Measurements from ENCODE around the gene CAMKK1.

CAMKK1 gene

GRCh38 chr17:3925684-3926485 is 33.0 kb upstream of the CAMKK1 start:
- H3K9ac ChIP-seq (ENCODE audit: low read length): no peak overlapping the region
- H3K36me3 ChIP-seq (ENCODE audit: control insufficient read depth, low read depth, low read length): no peaks in the 10 kb centered on the region

GRCh38 chr17:3924512-3925350 is 31.9 kb upstream of the CAMKK1 start:
- H3K4me1 ChIP-seq (ENCODE audit: control insufficient read depth, low read depth, low read length): no peaks in the 10 kb centered on the region
- no peak overlapping the region for H3K9ac ChIP-seq (ENCODE audit: low read length)
- H3K36me3 ChIP-seq (ENCODE audit: control insufficient read depth, low read depth, low read length): no peaks in the 10 kb centered on the region
- no peaks in the 10 kb centered on the region for H3K9me3 ChIP-seq (ENCODE audit: control insufficient read depth, low read depth, low read length)
- H3K27ac ChIP-seq (ENCODE audit: low read length): no peak overlapping the region
- no peak overlapping the region for H3K4me3 ChIP-seq (ENCODE audit: low read length)
- H3K27me3 ChIP-seq (ENCODE audit: control insufficient read depth, insufficient read depth, low read length): no peaks in the 10 kb centered on the region

More at GRCh38 chr17:3925684-3926485, 33.0 kb upstream of the CAMKK1 start:
- no peak overlapping the region for H3K27ac ChIP-seq (ENCODE audit: low read length)
- H3K27me3 ChIP-seq (ENCODE audit: control insufficient read depth, insufficient read depth, low read length): no peaks in the 10 kb centered on the region
- no peaks in the 10 kb centered on the region for H3K4me1 ChIP-seq (ENCODE audit: control insufficient read depth, low read depth, low read length)
- no peaks in the 10 kb centered on the region for H3K9me3 ChIP-seq (ENCODE audit: control insufficient read depth, low read depth, low read length)
- H3K4me3 ChIP-seq (ENCODE audit: low read length): no peak overlapping the region

GRCh38 chr17:3923466-3924190 is 30.8 kb upstream of the CAMKK1 start:
- no peak overlapping the region for H3K27ac ChIP-seq (ENCODE audit: low read length)
- H3K4me3 ChIP-seq (ENCODE audit: low read length): no peak overlapping the region
- H3K36me3 ChIP-seq (ENCODE audit: control insufficient read depth, low read depth, low read length): no peaks in the 10 kb centered on the region
- H3K9ac ChIP-seq (ENCODE audit: low read length): no peak overlapping the region
- no peaks in the 10 kb centered on the region for H3K9me3 ChIP-seq (ENCODE audit: control insufficient read depth, low read depth, low read length)
- no peaks in the 10 kb centered on the region for H3K27me3 ChIP-seq (ENCODE audit: control insufficient read depth, insufficient read depth, low read length)
- H3K4me1 ChIP-seq (ENCODE audit: control insufficient read depth, low read depth, low read length): no peaks in the 10 kb centered on the region

GRCh38 chr17:3922765-3923164 is 29.9 kb upstream of the CAMKK1 start:
- no peak overlapping the region for H3K4me3 ChIP-seq (ENCODE audit: low read length)
- H3K4me1 ChIP-seq (ENCODE audit: control insufficient read depth, low read depth, low read length): no peaks in the 10 kb centered on the region
- H3K27ac ChIP-seq (ENCODE audit: low read length): no peak overlapping the region
- H3K9ac ChIP-seq (ENCODE audit: low read length): no peak overlapping the region
- H3K9me3 ChIP-seq (ENCODE audit: control insufficient read depth, low read depth, low read length): no peaks in the 10 kb centered on the region
- no peaks in the 10 kb centered on the region for H3K36me3 ChIP-seq (ENCODE audit: control insufficient read depth, low read depth, low read length)
- no peaks in the 10 kb centered on the region for H3K27me3 ChIP-seq (ENCODE audit: control insufficient read depth, insufficient read depth, low read length)

- no peak overlapping the region for H3K4me3 ChIP-seq (ENCODE audit: low read length)
- H3K36me3 ChIP-seq (ENCODE audit: control insufficient read depth, low read depth, low read length): no peaks in the 10 kb centered on the region
- H3K27ac ChIP-seq (ENCODE audit: low read length): no peak overlapping the region
- no peaks in the 10 kb centered on the region for H3K4me1 ChIP-seq (ENCODE audit: control insufficient read depth, low read depth, low read length)
- no peaks in the 10 kb centered on the region for H3K9me3 ChIP-seq (ENCODE audit: control insufficient read depth, low read depth, low read length)
- H3K9ac ChIP-seq (ENCODE audit: low read length): no peak overlapping the region
- H3K27me3 ChIP-seq (ENCODE audit: control insufficient read depth, insufficient read depth, low read length): no peaks in the 10 kb centered on the region
Observed at GRCh38 chr17:3921502-3922319, 28.9 kb upstream of the CAMKK1 start.

- H3K36me3 ChIP-seq (ENCODE audit: control insufficient read depth, low read depth, low read length): no peaks in the 10 kb centered on the region
- no peaks in the 10 kb centered on the region for H3K4me1 ChIP-seq (ENCODE audit: control insufficient read depth, low read depth, low read length)
- no peak overlapping the region for H3K9ac ChIP-seq (ENCODE audit: low read length)
- no peaks in the 10 kb centered on the region for H3K9me3 ChIP-seq (ENCODE audit: control insufficient read depth, low read depth, low read length)
- H3K4me3 ChIP-seq (ENCODE audit: low read length): no peak overlapping the region
- no peaks in the 10 kb centered on the region for H3K27me3 ChIP-seq (ENCODE audit: control insufficient read depth, insufficient read depth, low read length)
- no peak overlapping the region for H3K27ac ChIP-seq (ENCODE audit: low read length)
Observed at GRCh38 chr17:3921006-3921405, 28.2 kb upstream of the CAMKK1 start.

GRCh38 chr17:3919123-3919624 is 26.3 kb upstream of the CAMKK1 start:
- Histone ChIP-seq H3K9ac (ENCODE audit: low read length) (no peak overlapping the region), H3K4me1 (ENCODE audit: control insufficient read depth, low read depth, low read length) (no peaks in the 10 kb centered on the region)

GRCh38 chr17:3918372-3919122 is 25.7 kb upstream of the CAMKK1 start:
- no peaks in the 10 kb centered on the region for H3K36me3 ChIP-seq (ENCODE audit: control insufficient read depth, low read depth, low read length)
- H3K4me3 ChIP-seq (ENCODE audit: low read length): no peak overlapping the region
- H3K9me3 ChIP-seq (ENCODE audit: control insufficient read depth, low read depth, low read length): no peaks in the 10 kb centered on the region
- H3K4me1 ChIP-seq (ENCODE audit: control insufficient read depth, low read depth, low read length): no peaks in the 10 kb centered on the region
- no peaks in the 10 kb centered on the region for H3K27me3 ChIP-seq (ENCODE audit: control insufficient read depth, insufficient read depth, low read length)
- no peak overlapping the region for H3K27ac ChIP-seq (ENCODE audit: low read length)
- no peak overlapping the region for H3K9ac ChIP-seq (ENCODE audit: low read length)

More at GRCh38 chr17:3919123-3919624, 26.3 kb upstream of the CAMKK1 start:
- Histone ChIP-seq H3K4me3 (ENCODE audit: low read length) (no peak overlapping the region), H3K36me3 (ENCODE audit: control insufficient read depth, low read depth, low read length) (no peaks in the 10 kb centered on the region), H3K27ac (ENCODE audit: low read length) (no peak overlapping the region), H3K27me3 (ENCODE audit: control insufficient read depth, insufficient read depth, low read length) (no peaks in the 10 kb centered on the region), H3K9me3 (ENCODE audit: control insufficient read depth, low read depth, low read length) (no peaks in the 10 kb centered on the region)

GRCh38 chr17:3917391-3917931 is 24.6 kb upstream of the CAMKK1 start:
- H3K4me1 ChIP-seq (ENCODE audit: control insufficient read depth, low read depth, low read length): no peaks in the 10 kb centered on the region
- no peak overlapping the region for H3K9ac ChIP-seq (ENCODE audit: low read length)
- H3K27ac ChIP-seq (ENCODE audit: low read length): no peak overlapping the region
- H3K4me3 ChIP-seq (ENCODE audit: low read length): no peak overlapping the region
- H3K27me3 ChIP-seq (ENCODE audit: control insufficient read depth, insufficient read depth, low read length): no peaks in the 10 kb centered on the region
- H3K9me3 ChIP-seq (ENCODE audit: control insufficient read depth, low read depth, low read length): no peaks in the 10 kb centered on the region
- H3K36me3 ChIP-seq (ENCODE audit: control insufficient read depth, low read depth, low read length): no peaks in the 10 kb centered on the region

GRCh38 chr17:3916825-3917224 is 24.0 kb upstream of the CAMKK1 start:
- Histone ChIP-seq H3K36me3 (ENCODE audit: control insufficient read depth, low read depth, low read length) (no peaks in the 10 kb centered on the region), H3K27me3 (ENCODE audit: control insufficient read depth, insufficient read depth, low read length) (no peaks in the 10 kb centered on the region), H3K4me1 (ENCODE audit: control insufficient read depth, low read depth, low read length) (no peaks in the 10 kb centered on the region), H3K27ac (ENCODE audit: low read length) (no peak overlapping the region), H3K9ac (ENCODE audit: low read length) (no peak overlapping the region), H3K9me3 (ENCODE audit: control insufficient read depth, low read depth, low read length) (no peaks in the 10 kb centered on the region), H3K4me3 (ENCODE audit: low read length) (no peak overlapping the region)

Measured in iPS-18a (cell line).